PC-3 (cell line): Measurements from ENCODE around the gene SH2D2A. TPM values are rescaled to one million over a fixed set of nuclear protein-coding genes. Genes with fewer than 3 reads are reported as not detected.

Experiments
- ATAC-seq: fragments of 200-7000 bp; cut with Tn5 transposase; 2 replicates; pipeline ENCODE4 v1.9.1; 2020; ENCODE audit warnings: mild to moderate bottlenecking, moderate library complexity
- BruUV-seq: library from RNA; stranded (reverse); fragments of 400-500 nt; replicated peaks from 2 replicates; lab custom pipeline; 2021; lab: Mats Ljungman, UMichigan
- CTCF ChIA-PET: fragments of 300-600 bp; sonication (Branson Sonifier 250); formaldehyde crosslinking; loops from one replicate; lab custom pipeline; 2022; ENCODE audit warnings: antibody characterized with exemption; lab: Charles Lee
- POLR2A ChIA-PET: fragments of 300-600 bp; sonication (Branson Sonifier 250); formaldehyde crosslinking; loops from one replicate; lab custom pipeline; 2022; ENCODE audit warnings: antibody characterized with exemption; ENCODE audit not compliant: unreplicated experiment; lab: Charles Lee
- DNase-seq: peaks from one replicate; pipeline ENCODE4 v3.0.0-alpha.2; 2015
- H2AFZ ChIP-seq: fragments of 300-600 bp; sonication (generic); 2 replicates; pipeline ENCODE4 v1.6.0; 2016; ENCODE audit warnings: antibody characterized with exemption, low read length
- H3F3A ChIP-seq: fragments of 300-600 bp; sonication (generic); one replicate; pipeline ENCODE4 v1.6.0; 2017; ENCODE audit warnings: antibody characterized with exemption, low read length, control low read depth, mild to moderate bottlenecking; ENCODE audit not compliant: unreplicated experiment
- H3K27ac ChIP-seq: fragments of 300-600 bp; sonication (generic); 2 replicates; pipeline ENCODE4 v1.5.1; 2016; ENCODE audit warnings: mild to moderate bottlenecking, low read length
- H3K27me3 ChIP-seq: fragments of 300-600 bp; sonication (generic); 2 replicates; pipeline ENCODE4 v1.6.1; 2016; ENCODE audit warnings: low read length, mixed read lengths
- H3K36me3 ChIP-seq: fragments of 300-600 bp; sonication (generic); 2 replicates; pipeline ENCODE4 v1.6.1; 2016; ENCODE audit warnings: low read depth, mixed run types, low read length, mixed read lengths
- H3K4me1 ChIP-seq: fragments of 300-600 bp; sonication (generic); 2 replicates; pipeline ENCODE4 v1.5.1; 2016; ENCODE audit warnings: low read length; ENCODE audit not compliant: insufficient read depth
- H3K4me2 ChIP-seq: fragments of 300-600 bp; sonication (generic); 2 replicates; pipeline ENCODE4 v1.6.0; 2016; ENCODE audit warnings: low read length
- H3K4me3 ChIP-seq: fragments of 300-600 bp; sonication (generic); 2 replicates; pipeline ENCODE4 v1.5.1; 2016; ENCODE audit warnings: mild to moderate bottlenecking, low read length, mixed read lengths
- H3K79me2 ChIP-seq: fragments of 300-600 bp; sonication (generic); 2 replicates; pipeline ENCODE4 v1.6.1; 2017; ENCODE audit warnings: low read length, mixed read lengths
- H3K9ac ChIP-seq: fragments of 300-600 bp; sonication (generic); 2 replicates; pipeline ENCODE4 v1.6.0; 2016; ENCODE audit warnings: mild to moderate bottlenecking, low read length
- H3K9me2 ChIP-seq: fragments of 300-600 bp; sonication (generic); replicated peaks from 2 replicates; pipeline ENCODE4 v1.6.1; 2016; ENCODE audit warnings: mixed run types, low read length, mixed read lengths
- H3K9me3 ChIP-seq: fragments of 300-600 bp; sonication (generic); 2 replicates; pipeline ENCODE4 v1.6.1; 2016; ENCODE audit warnings: low read length, mixed read lengths
- H4K20me1 ChIP-seq: fragments of 300-600 bp; sonication (generic); 2 replicates; pipeline ENCODE4 v1.6.1; 2016; ENCODE audit warnings: low read length, mixed read lengths
- EZH2 ChIP-seq: fragments of 300-600 bp; sonication (generic); IDR thresholded peaks from one replicate; pipeline ENCODE4 v1.6.1; 2017; ENCODE audit warnings: antibody characterized with exemption, mild to moderate bottlenecking, low read length; ENCODE audit not compliant: unreplicated experiment
- EZH2phosphoT487 ChIP-seq: fragments of 300-600 bp; sonication (generic); IDR thresholded peaks from 2 replicates; pipeline ENCODE4 v1.6.1; 2018; ENCODE audit warnings: mild to moderate bottlenecking, antibody characterized with exemption, low read length, borderline replicate concordance
- intact Hi-C: fragments of 100-400 bp; cut with micrococcal nuclease; formaldehyde crosslinking; loops from 2 replicates; pipeline ENCODE4 v1.9.0; 2023
- total RNA-seq: library from RNA; depleted of rRNA; stranded (reverse); fragments of >200 nt; gene quantifications from 2 replicates; pipeline ENCODE4 v1.2.3, GENCODE V29; 2014
- TF ChIP-seq, protein P1 (sequence below): fragments of 300-600 bp; sonication (generic); conservative IDR thresholded peaks from 2 replicates; pipeline ENCODE4 v1.5.1; 2017; ENCODE audit warnings: antibody characterized with exemption, low read depth, mild to moderate bottlenecking, low read length

Gene SH2D2A
- total RNA-seq, 1 experiment from 2014 or later = 6.9 TPM

DNA sequence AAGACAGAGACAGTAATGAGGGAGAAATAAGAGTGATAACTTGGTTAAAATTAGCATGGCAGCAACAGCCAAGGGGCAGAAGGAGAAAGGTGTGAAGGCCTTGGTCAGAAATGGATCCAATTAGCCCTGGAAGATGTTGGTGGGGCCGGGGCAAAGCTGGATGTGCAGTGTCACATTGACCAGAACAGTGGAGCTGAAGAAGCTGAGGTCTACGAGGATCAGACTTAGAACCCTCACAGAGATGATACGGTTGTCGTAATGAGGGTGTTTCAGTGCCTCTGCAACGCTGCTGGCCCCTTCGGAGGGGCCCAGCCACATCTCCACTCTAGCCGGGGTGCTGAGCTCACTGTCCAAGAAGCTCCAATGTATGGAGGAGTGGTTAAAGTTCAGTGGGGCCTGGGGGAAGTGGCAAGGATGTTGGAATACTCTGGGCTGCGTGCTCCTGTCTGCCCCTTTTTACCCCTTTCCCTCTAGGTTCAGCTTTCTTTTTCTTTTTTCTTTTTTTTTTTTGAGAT, 14.2 kb downstream of the SH2D2A start:
- TSS peak; percentile 11 for BruUV-seq
- intact Hi-C loops = no loop called here
- H3K36me3 ChIP-seq = peaks cover 39% of the 10 kb centered on the region
- TF ChIP-seq EZH2phosphoT487 = no peak
- TF ChIP-seq, protein P1, sequence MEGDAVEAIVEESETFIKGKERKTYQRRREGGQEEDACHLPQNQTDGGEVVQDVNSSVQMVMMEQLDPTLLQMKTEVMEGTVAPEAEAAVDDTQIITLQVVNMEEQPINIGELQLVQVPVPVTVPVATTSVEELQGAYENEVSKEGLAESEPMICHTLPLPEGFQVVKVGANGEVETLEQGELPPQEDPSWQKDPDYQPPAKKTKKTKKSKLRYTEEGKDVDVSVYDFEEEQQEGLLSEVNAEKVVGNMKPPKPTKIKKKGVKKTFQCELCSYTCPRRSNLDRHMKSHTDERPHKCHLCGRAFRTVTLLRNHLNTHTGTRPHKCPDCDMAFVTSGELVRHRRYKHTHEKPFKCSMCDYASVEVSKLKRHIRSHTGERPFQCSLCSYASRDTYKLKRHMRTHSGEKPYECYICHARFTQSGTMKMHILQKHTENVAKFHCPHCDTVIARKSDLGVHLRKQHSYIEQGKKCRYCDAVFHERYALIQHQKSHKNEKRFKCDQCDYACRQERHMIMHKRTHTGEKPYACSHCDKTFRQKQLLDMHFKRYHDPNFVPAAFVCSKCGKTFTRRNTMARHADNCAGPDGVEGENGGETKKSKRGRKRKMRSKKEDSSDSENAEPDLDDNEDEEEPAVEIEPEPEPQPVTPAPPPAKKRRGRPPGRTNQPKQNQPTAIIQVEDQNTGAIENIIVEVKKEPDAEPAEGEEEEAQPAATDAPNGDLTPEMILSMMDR = no peak
- no peak for TF ChIP-seq EZH2
- no peak overlapping the region for H3K4me3 ChIP-seq
- no peak overlapping the region for H3K9ac ChIP-seq
- H3K4me2 ChIP-seq = no peak overlapping the region
- ChIA-PET CTCF (no interaction called here), POLR2A (no interaction called here)
- H2AFZ ChIP-seq = no peak overlapping the region
- peaks cover 9% of the 10 kb centered on the region for H3K4me1 ChIP-seq
- H3F3A ChIP-seq = no peaks in the 10 kb centered on the region
- no peaks in the 10 kb centered on the region for H3K27me3 ChIP-seq
- H3K27ac ChIP-seq = no peak overlapping the region
- no peaks in the 10 kb centered on the region for H3K79me2 ChIP-seq
- H4K20me1 ChIP-seq = no peaks in the 10 kb centered on the region
- no peaks in the 10 kb centered on the region for H3K9me3 ChIP-seq
- DNase-seq (no peak), ATAC-seq (no peak)
- H3K9me2 ChIP-seq = no peaks in the 10 kb centered on the region

GRCh38 chr1:156801409-156802121, 15.1 kb downstream of the SH2D2A start:
- Histone ChIP-seq H3K4me3 (no peak overlapping the region), H3K9me2 (no peaks in the 10 kb centered on the region), H4K20me1 (no peaks in the 10 kb centered on the region), H3K27ac (no peak overlapping the region), H3K79me2 (no peaks in the 10 kb centered on the region), H3K9me3 (no peaks in the 10 kb centered on the region), H3K4me2 (no peak overlapping the region), H3K9ac (no peak overlapping the region), H3F3A (no peaks in the 10 kb centered on the region), H3K4me1 (peaks cover 10% of the 10 kb centered on the region), H2AFZ (no peak overlapping the region), H3K27me3 (no peaks in the 10 kb centered on the region), H3K36me3 (peaks cover 48% of the 10 kb centered on the region)
- no peak for ATAC-seq
- intact Hi-C loops = no loop called here
- ChIA-PET CTCF (interaction anchor here (1.1 kb wide), 1 partner anchor 58 kb away, joined by 4 read pairs; no protein-coding TSS in a partner anchor), POLR2A (no interaction called here)
- TF ChIP-seq EZH2 (no peak), EZH2phosphoT487 (no peak)
- TF ChIP-seq, protein P1 = 0 out of 2 replicates have a peak, but pooled peaks have one; percentile 17
- no peak for DNase-seq
- BruUV-seq = no TSS peak
